Body of pancreas (tissue), 4 donors: Measurements from ENCODE around the gene VMP1.

Experiments used
- POLR2A ChIP-seq, 3 donors: fragments of 450-650 bp; IDR thresholded peaks; one replicate each; pipeline ENCODE4 v1.6.1; 2016; ENCODE audit warnings: antibody characterized with exemption in 3 of 3, mild to moderate bottlenecking in 2 of 3
- TF ChIP-seq, protein P1 (sequence below), 7 experiments: fragments of 450-650 bp in 4 of 7; fragments of 200-600 bp in 3 of 7; sonication (generic) in 3 of 7; IDR thresholded peaks; one replicate each; pipeline ENCODE4 v1.5.1; 2016 to 2019; ENCODE audit warnings: antibody characterized with exemption in 7 of 7

DNA sequence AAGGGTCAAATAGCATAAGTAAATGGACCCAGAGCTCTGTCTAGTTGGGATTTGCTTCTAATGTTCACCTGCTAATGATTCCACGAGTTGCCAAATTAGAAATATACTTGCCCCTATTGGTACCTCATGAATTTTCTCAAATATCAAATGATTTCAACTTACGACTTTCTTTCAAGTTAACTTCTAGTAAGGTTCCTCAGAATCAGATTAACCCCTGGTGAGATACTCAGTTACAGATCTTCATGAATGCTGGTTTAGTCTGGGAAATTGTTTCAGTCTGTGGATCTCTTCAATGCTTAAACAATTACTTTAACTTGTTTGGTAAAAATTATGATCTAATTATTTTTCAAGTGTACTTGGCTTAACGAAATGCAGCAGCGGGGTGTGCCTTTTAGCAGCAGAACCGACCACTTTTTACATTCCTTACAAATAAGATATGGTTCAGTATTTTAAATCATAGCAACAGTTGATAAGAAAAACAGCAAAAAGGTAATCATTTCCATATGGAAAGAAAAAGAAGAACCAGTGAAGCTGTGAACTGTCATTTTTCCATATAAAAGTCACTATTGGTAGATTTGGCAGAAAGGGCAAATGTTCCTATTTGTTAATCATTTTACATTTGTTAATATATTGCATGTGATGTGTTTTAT lies 150.8 kb downstream of the VMP1 start:
- TF ChIP-seq, protein P1, sequence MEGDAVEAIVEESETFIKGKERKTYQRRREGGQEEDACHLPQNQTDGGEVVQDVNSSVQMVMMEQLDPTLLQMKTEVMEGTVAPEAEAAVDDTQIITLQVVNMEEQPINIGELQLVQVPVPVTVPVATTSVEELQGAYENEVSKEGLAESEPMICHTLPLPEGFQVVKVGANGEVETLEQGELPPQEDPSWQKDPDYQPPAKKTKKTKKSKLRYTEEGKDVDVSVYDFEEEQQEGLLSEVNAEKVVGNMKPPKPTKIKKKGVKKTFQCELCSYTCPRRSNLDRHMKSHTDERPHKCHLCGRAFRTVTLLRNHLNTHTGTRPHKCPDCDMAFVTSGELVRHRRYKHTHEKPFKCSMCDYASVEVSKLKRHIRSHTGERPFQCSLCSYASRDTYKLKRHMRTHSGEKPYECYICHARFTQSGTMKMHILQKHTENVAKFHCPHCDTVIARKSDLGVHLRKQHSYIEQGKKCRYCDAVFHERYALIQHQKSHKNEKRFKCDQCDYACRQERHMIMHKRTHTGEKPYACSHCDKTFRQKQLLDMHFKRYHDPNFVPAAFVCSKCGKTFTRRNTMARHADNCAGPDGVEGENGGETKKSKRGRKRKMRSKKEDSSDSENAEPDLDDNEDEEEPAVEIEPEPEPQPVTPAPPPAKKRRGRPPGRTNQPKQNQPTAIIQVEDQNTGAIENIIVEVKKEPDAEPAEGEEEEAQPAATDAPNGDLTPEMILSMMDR (IDR thresholded peaks at IDR 0.05), result no peak
- no peak for TF ChIP-seq POLR2A (IDR thresholded peaks at IDR 0.05)
